Measurements from ENCODE around the gene DPEP3.

- no peak for TF ChIP-seq CTCF (IDR thresholded peaks at IDR 0.05)
- no peak for TF ChIP-seq POLR2A (IDR thresholded peaks at IDR 0.05)
Measured at GRCh38 chr16:68005211-68005610, 24.9 kb upstream of the DPEP3 start.
